ENCODE data around the gene USP6NL. TPM values are rescaled to one million over a fixed set of nuclear protein-coding genes. Genes with fewer than 3 reads are reported as not detected.

Gene USP6NL
- total and polyA plus RNA-seq, 2 of the 13 experiments (the other 11 are each of a cell fraction or from before 2014, with no cell fraction given): 10.5 to 22.9 TPM

DNA sequence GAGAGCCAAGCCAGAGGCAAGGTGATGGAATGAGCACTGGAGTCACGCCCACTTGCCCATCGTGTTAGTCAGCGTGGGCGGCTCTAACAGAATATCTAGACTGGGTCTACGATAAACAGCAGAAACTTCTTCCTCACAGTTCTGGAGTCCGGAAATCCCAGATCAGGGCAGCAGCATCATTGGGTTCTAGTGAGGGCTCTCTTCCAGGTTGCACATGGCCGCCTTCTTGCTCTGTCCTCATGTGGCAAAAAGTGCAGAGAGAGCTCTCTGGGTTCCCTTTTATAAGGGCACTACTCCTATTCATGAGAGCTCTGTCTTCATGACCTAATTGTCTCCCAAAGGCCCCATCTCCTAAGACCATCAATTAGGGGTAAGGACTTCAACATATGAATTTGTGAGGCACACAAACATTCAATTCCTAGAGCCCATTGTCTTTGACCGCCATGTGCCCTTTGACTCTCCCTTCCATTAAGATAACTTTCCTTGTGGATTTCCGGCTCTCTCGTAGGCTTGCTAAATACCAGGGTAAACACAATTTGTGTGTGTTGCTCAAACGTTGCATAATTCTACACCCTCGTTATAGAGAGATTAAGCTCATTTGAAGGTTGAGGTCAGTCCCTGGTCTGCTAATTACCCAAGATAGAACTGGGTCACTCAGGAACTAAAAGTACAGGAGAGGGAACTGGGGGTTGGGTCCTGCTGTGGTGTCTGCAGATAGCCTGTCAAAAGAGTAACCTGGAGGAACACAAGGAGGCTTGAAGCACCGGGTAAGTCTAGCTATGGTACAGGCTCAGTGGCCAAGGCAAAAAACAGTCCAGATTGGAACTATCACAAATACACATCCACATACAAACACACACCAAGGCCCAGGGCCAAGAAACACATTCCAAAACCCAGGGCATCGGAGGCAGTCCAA is 28.7 kb upstream of the USP6NL start (continued):
- peak; percentile 97 for TF ChIP-seq SMAD3 (CRISPR knock-in tag; IDR thresholded peaks at IDR 0.05)
- no peak for TF ChIP-seq FOSL1 (CRISPR knock-in tag; IDR thresholded peaks at IDR 0.05; ENCODE audit: borderline replicate concordance)
- 0 out of 2 replicates have a peak, but pooled peaks have one; percentile 46 for TF ChIP-seq GLI4 (CRISPR knock-in tag; IDR thresholded peaks at IDR 0.05; ENCODE audit: borderline replicate concordance)
- TF ChIP-seq TBX2 (CRISPR knock-in tag; IDR thresholded peaks at IDR 0.05; ENCODE audit: borderline replicate concordance): peak; percentile 100
- TF ChIP-seq, protein P1, sequence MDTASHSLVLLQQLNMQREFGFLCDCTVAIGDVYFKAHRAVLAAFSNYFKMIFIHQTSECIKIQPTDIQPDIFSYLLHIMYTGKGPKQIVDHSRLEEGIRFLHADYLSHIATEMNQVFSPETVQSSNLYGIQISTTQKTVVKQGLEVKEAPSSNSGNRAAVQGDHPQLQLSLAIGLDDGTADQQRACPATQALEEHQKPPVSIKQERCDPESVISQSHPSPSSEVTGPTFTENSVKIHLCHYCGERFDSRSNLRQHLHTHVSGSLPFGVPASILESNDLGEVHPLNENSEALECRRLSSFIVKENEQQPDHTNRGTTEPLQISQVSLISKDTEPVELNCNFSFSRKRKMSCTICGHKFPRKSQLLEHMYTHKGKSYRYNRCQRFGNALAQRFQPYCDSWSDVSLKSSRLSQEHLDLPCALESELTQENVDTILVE (CRISPR knock-in tag; IDR thresholded peaks at IDR 0.05): peak; percentile 96
- TF ChIP-seq, protein P2, sequence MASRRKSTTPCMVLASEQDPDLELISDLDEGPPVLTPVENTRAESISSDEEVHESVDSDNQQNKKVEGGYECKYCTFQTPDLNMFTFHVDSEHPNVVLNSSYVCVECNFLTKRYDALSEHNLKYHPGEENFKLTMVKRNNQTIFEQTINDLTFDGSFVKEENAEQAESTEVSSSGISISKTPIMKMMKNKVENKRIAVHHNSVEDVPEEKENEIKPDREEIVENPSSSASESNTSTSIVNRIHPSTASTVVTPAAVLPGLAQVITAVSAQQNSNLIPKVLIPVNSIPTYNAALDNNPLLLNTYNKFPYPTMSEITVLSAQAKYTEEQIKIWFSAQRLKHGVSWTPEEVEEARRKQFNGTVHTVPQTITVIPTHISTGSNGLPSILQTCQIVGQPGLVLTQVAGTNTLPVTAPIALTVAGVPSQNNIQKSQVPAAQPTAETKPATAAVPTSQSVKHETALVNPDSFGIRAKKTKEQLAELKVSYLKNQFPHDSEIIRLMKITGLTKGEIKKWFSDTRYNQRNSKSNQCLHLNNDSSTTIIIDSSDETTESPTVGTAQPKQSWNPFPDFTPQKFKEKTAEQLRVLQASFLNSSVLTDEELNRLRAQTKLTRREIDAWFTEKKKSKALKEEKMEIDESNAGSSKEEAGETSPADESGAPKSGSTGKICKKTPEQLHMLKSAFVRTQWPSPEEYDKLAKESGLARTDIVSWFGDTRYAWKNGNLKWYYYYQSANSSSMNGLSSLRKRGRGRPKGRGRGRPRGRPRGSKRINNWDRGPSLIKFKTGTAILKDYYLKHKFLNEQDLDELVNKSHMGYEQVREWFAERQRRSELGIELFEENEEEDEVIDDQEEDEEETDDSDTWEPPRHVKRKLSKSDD (CRISPR knock-in tag; IDR thresholded peaks at IDR 0.05; ENCODE audit: low read depth): peak; percentile 63; the same call in 1 of the 2 replicates
- peak; percentile 68; the same call in 1 of the 2 replicates for TF ChIP-seq TGIF2 (CRISPR knock-in tag; IDR thresholded peaks at IDR 0.05)
- TF ChIP-seq ZNF33A (CRISPR knock-in tag; IDR thresholded peaks at IDR 0.05; ENCODE audit: borderline replicate concordance): no peak
- TF ChIP-seq SAFB2 (CRISPR knock-in tag; IDR thresholded peaks at IDR 0.05; ENCODE audit: borderline replicate concordance, low read depth): peak; percentile 39; the same call in 1 of the 2 replicates
- peak; percentile 88 for TF ChIP-seq SALL1 (CRISPR knock-in tag; IDR thresholded peaks at IDR 0.05)
- TF ChIP-seq, protein P3, sequence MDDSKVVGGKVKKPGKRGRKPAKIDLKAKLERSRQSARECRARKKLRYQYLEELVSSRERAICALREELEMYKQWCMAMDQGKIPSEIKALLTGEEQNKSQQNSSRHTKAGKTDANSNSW (CRISPR knock-in tag; IDR thresholded peaks at IDR 0.05; ENCODE audit: borderline replicate concordance): no peak
- peak; percentile 62; the same call in 1 of the 2 replicates for TF ChIP-seq SSRP1 (CRISPR knock-in tag; IDR thresholded peaks at IDR 0.05)
- peak; percentile 94 for TF ChIP-seq ZNF552 (CRISPR knock-in tag; IDR thresholded peaks at IDR 0.05; ENCODE audit: borderline replicate concordance)
- TF ChIP-seq TSC22D2 (CRISPR knock-in tag; IDR thresholded peaks at IDR 0.05; ENCODE audit: borderline replicate concordance): 0 out of 2 replicates have a peak, but pooled peaks have one; percentile 52
- peak; percentile 54; the same call in 1 of the 2 replicates for TF ChIP-seq ZNF564 (CRISPR knock-in tag; IDR thresholded peaks at IDR 0.05)
- 0 out of 2 replicates have a peak, but pooled peaks have one; percentile 33 for TF ChIP-seq PAX8 (CRISPR knock-in tag; IDR thresholded peaks at IDR 0.05; ENCODE audit: borderline replicate concordance)
- TF ChIP-seq LCORL (IDR thresholded peaks at IDR 0.05): peak; percentile 32; the same call in 1 of the 2 replicates
- TF ChIP-seq LCORL (CRISPR knock-in tag; IDR thresholded peaks at IDR 0.05): peak; percentile 77; the same call in 1 of the 2 replicates
- TF ChIP-seq MXD4 (CRISPR knock-in tag; IDR thresholded peaks at IDR 0.05): peak; percentile 55; the same call in 1 of the 2 replicates
- no peak for TF ChIP-seq PREB (CRISPR knock-in tag; IDR thresholded peaks at IDR 0.05)
- peak; percentile 33; the same call in 1 of the 2 replicates for TF ChIP-seq ZNF558 (CRISPR knock-in tag; IDR thresholded peaks at IDR 0.05; ENCODE audit: borderline replicate concordance)
- peak; percentile 89 for TF ChIP-seq SAP130 (CRISPR knock-in tag; IDR thresholded peaks at IDR 0.05; ENCODE audit: low read depth)
- peak; percentile 89 for TF ChIP-seq ESRRA (CRISPR knock-in tag; IDR thresholded peaks at IDR 0.05; ENCODE audit: low read depth)
- peak; percentile 71 for TF ChIP-seq EHMT2 (IDR thresholded peaks at IDR 0.05; ENCODE audit: borderline replicate concordance, low read depth, low read length)

Measured in HepG2 (cell line).